HG02884 (cell line): ENCODE results near the gene SLC18A3.

Source experiments
- ATAC-seq: cut with Tn5 transposase; IDR thresholded peaks from one replicate; pipeline ENCODE4 v1.9.1; 2021; ENCODE audit warnings: mild to moderate bottlenecking, moderate library complexity; ENCODE audit not compliant: unreplicated experiment

The SLC18A3 gene

DNA sequence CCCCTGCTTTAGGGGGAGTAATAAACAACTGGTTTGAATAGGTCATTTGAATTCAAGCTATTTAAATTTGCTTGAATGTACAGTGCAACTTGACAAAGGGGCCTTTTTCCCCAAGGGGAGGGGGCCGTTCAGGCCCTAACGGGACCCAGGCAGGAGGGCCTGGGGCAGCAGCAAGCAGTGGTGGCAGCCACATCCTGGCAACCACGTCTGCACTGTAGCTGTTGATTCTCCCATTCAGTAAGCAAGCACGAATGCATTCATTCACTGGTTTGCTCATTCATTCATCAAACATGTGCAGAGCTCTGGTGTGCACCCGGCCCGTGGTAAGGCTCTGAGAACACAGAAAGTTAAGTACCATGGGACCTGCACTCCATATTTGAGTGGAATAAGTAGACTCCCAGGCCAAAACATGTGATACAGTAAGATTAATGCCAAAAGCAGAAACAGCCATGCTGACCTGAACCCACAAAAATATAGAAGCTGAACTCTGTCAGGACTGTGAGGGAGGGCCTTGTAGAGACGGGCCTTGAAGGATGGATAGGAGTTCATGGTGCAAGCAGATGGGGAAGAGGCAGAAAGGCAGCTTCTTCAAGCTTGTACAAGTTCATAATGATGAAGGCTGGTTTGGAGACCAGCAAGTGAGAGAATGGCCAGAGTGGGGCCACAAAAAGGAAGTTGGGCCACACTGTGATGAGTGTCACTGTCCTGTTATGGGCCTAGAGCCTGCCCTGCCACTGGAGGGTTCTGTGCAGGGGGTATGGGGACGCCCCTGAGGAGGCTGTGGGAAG, 40.0 kb downstream of the SLC18A3 start:
- ATAC-seq: no peak

DNA sequence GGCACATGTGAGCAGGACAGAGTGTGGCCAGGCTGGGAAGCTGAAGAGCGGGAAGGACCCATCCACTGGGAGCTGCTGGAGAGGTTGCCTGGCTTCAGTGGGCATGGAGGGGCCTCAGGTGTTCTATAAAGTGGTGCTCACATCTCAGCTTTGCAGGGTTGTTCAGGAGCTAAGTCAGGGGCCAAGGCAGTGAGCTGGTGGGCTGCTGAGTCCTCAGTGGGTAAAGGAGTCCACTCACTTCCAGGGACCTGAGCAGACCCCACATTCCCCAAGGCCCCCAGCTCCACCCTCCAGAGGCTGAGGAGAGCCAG, 40.6 kb downstream of the SLC18A3 start:
- no peak for ATAC-seq

DNA sequence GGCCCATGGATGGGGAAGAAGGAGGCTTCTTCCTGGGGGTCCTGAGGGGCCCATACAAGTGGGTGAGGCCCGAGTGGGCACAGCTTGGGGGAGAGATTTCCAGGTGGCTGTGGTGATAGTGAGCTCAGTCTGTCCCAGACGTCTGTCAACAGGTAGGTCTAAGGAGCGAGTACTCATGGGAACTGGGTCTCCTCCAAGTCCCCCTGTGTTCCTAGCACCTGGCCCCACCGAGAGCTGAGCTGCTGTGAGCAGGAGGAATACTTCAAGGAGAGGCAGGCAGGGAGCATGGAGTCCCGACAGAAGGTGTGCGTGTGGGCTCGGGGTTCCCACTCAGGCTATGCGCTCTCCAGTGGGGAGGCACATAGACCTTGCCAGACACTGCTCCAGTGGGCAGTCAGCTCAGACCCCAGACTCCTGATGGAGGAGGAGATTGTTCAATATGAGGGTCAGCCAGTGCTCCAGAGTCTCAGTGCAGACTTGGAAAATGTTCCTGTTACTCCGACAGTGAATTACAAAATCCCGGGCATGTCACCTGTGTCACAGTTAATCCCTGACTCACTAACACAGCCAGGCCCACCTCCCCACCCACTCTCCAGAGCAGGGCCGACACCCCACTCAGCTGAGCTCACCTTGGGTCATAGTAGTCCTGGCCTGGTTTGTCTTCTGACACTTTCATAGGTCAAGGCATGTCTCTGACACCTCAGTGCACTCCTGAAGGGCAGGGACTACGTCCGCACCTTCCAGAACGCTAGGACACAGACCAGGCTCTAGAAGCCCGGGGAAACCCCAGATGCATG, 41.1 kb downstream of the SLC18A3 start:
- no peak for ATAC-seq

DNA sequence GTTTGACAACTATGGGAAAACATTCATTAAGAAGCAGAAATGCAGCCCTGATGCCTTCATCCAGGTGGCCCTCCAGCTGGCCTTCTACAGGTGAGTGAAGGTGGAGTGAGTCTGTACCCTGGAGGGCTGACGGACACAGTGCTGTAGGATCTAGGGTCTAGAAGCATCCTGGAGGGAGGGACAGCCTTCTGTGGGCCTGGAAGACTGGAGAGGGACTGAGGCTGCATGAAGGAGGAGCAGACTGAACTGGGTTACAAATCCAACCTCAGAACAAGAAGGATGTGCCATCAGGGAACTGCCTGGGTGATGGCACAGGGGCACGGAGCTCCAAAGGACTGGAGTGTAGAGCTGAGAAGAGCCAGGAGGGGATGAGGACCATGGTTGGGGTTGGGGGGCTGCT, 41.8 kb downstream of the SLC18A3 start:
- ATAC-seq: no peak

DNA sequence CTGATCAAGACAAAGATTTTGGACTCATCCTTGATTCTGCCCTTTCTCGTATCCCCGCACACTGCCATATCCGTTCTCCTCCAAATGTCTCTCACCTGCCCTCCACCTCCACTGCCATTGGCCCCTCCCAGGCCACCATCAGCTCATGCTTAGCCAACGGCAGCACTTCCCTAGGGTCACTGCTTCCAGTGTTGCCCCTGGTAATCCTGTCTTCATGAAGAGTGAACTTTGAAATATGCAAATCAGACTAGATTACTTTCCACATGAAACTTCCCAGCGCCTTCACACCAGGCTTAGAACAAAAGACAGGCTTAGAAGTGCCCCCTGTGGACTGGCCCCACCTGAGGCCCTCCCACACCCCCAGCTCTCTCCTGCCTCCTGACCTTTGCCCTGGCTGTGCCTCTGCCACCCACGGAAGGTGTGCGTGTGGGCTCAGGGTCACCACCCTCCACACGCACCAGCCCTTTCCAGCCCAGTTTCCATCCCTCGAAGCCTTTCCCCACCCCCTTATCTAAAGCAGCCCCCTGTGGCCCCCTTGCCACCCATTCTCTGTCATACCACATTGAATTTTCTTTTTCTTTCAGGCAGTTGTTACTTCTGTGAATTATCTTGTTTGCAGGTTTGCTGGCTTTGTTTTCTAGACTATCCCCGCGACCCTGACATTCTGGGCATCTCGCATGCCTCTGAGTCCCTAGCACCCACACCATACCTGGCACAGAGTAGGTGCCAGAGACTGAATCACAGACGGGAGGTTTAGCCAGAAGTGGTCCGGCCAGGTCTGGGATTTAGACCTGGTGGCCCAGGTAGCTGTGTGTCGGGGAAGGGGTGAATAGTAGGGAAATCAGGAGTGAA, 42.5 kb downstream of the SLC18A3 start:
- no peak for ATAC-seq

DNA sequence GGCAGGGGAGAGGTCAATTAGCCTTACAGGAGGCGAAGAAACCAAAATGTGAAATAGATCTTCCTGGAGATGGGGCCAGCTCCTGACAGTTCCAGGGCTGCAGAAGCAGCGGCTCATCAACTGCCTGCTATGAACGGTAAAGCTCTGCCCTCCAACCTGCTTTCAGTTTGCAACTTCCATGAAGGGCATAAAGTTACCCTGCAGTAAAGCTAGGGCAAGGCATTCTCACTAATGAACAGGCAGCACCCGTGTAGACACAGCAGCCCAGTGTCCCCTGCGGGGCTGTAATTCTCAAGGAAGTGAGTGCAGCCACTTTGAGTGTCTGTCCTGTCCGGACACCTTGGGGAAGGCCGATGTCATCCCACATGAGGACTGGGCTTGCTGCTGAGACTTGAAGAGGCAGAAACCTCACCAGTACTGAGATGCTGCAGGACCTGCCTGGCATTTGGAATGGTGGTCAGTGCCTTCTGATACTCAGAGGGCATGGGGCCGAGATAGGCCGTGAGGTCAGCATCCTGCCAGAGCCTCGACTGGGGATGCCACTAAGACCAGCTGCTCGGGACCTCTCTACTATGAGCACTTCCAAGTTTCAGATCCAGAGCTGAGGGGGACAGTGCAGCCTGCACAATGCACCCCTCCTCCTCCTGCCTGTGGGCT, 43.3 kb downstream of the SLC18A3 start:
- ATAC-seq: no peak

DNA sequence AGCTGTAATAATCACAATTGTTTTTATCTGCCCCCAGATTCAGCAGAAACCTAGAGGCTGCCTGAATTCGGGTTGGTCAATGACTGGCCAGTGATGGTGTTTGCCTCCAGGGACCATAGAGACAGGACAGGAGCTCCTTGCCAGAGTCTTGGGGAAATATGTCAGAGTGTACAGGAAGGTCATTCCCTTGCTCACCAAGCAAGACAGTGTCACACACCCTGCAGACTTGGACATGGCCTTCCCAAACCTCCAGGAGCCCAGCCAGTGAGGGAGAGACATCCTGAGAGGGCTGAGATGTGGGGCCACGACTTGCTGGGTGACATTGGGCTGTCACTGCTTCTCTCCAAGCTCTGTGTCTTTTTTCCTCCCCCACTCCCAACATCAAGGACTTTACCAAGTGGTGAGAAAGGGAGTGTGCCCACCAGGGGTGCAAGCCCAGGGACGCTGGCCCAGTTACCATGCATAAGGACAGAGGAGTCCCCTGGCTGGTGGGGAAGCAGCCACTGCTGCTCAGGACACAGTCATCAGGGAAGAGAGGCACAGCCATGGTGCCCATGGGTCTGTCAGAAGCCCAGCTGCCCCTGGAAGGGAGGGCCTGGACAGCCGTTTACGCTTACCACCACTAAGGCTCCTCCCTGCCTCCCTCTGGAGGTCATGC, 44.1 kb downstream of the SLC18A3 start:
- no peak for ATAC-seq

DNA sequence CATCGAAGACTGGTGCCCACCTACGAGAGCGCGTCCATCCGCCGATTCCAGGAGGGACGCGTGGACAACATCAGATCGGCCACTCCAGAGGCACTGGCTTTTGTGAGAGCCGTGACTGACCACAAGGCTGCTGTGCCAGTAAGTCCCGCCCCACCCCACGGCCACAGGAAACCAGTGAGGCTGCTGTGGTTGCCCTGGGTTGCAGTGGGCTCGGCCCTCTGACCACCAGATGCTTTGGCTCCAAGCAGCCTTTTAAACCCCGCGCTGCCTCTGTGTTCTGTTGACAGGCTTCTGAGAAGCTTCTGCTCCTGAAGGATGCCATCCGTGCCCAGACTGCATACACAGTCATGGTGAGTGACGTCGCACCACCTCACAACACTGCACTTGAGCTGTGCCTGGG, 45.0 kb downstream of the SLC18A3 start:
- ATAC-seq: no peak

DNA sequence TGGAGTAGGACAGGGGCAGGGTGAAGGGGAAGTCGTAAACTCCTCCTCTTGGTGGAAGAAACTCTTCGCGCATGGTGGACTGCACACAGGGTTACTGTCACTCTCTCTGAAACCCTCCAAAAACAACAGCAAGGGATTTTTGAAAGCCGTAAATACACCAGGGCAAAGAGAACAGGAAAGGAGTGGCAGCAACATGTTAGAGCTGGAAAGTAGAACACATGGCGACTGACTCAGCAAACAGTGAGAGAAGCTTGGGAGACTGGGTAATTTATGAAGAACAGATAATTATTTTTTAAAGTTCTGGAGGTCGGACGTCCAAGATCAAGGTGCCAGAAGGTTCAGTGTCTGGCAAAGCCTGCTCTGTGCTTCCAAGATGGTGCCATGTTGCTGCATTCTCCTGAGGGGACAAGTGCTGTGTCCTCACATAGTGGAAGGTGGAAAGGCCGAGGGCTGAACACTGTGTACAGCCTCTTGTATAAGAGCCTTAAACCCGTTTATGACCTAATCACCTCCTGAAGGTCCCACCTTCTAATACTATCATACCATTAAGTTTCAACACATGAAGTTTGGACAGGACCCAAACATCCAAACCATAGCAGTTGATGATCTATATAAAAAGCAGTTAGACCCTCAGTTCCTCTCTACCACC, 46.9 kb downstream of the SLC18A3 start:
- ATAC-seq: no peak

DNA sequence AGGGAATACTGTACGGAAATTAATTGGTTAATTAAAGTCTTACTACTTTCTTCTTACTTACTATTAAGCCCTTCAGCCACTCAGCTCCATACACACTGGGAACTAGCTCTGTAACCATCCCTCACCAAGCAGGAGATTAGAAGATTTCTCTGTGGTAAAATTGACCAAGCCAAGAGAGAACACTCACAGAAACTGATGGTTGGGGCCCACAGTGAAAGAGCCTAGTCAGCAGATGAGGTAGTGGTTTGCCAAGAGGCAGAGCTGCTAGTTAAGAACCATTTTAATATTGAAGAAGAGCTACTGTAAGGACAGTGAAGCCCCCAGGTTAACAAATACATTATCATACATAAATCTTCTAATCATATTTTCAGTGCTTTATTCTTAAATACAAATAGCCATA, 47.5 kb downstream of the SLC18A3 start:
- no peak for ATAC-seq

DNA sequence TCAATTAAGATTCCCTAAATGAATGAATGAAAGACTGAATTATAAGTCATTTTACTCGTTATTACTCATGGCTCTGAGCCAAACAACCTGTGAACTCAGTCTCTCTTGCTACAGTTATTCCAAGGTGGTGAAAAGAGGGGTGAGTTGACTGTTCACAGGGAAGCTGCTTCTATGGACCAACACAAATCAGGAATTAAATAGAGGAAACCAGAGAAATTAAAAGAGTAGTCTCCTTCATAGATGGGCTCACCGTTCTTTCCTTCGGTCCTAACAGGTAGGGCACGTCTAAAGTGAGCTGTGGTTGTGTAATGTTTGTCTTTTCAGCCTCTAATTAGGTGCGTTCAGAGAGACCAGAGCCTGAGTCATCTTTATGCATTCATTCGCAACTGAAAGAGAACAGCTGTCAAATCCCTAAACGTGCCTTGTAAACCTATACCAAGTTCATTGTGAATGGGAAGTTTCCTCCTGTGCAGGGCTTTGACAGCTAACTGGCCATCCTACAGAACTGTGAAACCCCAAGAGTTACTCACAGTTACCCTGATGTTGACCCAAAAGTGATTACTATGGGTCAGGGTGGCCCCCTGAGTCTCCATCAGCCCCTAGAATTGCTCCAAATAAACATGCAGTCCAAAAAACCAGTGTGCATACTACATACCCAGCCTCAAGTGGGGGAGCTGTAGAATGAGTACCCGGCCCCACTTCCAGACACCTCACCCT, 51.2 kb downstream of the SLC18A3 start:
- ATAC-seq: no peak
